HG02852 (cell line): ENCODE measurements around the gene TMEM45B.
"Not testable (repeated sequence)": the region's sequence is repeated elsewhere in the genome, so short reads cannot be mapped to it uniquely, and the experiment has no call there.

Source experiments
- ATAC-seq: cut with Tn5 transposase; IDR thresholded peaks from one replicate; pipeline ENCODE4 v1.9.1; 2021; ENCODE audit warnings: mild to moderate bottlenecking, moderate library complexity; ENCODE audit not compliant: unreplicated experiment

The TMEM45B gene

GRCh38 chr11:129804012-129804411 is 11.6 kb upstream of the TMEM45B start:
- no peak for ATAC-seq

- not testable (repeated sequence) for ATAC-seq
These were observed 7.4 kb upstream of the TMEM45B start for GRCh38 chr11:129808241-129808640.

DNA sequence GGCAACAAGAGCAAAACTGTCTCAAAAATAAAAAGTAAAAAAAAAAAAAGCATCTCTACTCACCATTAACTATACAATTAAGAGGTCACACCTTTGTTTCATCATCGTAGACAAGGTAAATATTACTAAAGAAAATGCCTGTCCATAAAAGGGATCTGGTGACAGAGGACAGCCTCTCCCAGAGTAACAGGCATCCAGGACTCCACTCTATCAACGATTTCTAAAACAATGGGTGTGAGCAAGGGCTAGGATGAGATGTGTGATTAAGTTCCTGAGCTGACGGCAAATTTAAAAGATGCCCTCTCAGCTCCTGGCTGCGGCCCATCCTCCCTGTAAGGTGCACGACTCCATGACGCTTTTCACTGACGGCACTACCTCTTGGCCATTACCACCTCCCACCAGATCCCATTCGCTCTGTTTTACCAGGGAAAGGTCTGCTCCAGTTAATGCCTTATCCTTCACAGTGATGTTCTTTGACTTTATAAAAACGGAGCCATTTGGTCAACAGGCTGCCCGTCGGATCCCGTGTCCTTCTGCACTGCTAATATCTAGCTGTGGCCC is 2.3 kb upstream of the TMEM45B start:
- ATAC-seq = no peak

DNA sequence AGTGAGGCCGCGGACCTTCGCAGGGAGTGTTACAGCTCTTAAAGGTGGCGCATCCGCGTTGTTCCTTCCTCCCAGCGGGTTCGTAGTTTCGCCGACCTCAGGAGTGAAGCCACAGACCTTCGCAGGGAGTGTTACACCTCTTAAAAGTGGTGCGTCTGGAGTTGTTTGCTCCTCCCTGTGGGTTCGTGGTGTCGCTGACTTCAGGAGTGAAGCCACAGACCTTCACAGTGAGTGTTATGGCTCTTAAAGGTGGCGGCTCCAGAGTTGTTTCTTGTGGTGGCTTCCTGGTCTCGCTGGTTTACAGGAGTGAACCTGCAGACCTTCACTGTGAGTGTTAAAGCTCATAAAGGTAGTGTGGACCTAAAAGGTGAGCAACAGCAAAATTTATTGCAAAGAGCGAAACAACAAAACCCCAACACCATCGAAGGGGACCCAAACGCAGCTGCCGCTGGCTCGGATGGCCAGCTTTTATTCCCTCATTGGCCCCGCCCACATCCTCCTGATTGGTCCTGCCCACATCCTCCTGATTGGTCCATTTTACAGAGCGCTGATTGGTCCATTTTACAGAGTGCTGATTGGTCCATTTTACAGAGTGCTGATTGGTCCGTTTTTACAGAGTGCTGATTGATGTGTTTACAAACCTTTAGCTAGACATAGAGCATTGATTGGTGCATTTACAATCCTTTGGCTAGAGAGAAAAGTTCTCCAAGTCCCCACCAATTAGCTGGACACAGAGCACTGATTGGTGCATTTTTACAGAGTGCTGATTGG is 1.2 kb upstream of the TMEM45B start:
- no peak for ATAC-seq

DNA sequence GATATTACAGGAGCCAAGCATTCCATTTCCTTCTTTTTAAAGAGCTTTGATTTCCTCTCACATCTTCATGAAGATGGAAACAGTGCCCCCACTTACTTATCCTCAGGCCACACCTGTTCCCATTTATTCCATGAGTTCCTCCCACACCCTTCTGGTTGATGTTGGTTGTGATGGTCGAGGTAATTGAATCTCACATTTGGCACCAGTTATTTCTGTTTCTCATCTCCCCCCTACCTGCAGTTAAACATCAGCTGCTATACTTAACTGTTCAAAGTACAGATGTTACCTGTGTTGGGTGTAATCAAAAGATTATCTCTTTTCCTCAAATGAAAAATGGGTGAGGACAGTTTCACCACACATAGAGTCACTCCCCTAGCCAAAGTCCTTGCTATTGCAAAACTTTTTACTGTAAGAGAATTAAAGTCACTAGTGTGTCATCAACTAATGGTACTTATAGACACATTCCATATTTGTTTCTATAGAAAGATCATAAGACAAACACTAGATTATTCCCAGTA is 1.9 kb downstream of the TMEM45B start:
- no peak for ATAC-seq

DNA sequence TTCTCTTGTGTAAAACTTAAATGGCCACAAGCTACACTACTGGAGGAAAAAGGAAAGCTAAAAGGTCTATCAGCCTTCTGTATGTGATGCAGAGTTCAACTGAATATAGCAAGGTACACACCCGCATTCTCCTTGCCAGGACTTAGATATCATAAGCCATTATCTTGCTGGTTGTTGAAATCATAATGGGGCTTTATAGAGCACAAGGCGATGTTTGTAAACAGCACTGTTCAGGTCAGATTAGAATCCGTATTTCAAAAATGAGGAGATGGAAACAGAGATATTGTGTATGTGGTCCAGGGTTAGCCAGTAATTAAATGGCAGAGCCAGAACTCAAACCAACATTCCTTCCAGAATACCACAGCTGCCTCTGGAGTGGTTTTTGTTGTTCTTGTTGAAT is 2.6 kb downstream of the TMEM45B start:
- not testable (repeated sequence) for ATAC-seq

DNA sequence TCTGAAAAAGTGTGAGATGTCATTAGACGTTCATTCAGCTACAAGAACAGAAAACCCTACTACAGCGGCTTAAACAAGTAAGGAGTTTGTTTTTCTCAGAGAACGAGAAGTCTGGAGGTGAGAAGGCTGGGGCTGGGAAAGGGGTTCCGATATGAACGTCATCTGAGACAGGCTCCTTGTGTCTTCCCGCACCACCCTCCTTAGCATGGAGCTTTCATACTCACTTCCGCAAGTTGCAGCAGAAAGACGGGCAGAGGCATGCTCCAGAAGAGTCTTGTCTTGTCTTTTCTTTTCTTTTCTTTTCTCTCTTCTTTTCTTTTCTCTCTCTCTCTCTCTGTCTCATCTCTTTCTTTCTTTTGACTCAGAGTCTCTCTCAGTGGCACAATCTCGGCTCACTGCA is 3.6 kb downstream of the TMEM45B start:
- ATAC-seq = no peak

GRCh38 chr11:129820228-129820627 is 4.6 kb downstream of the TMEM45B start:
- not testable (repeated sequence) for ATAC-seq

DNA sequence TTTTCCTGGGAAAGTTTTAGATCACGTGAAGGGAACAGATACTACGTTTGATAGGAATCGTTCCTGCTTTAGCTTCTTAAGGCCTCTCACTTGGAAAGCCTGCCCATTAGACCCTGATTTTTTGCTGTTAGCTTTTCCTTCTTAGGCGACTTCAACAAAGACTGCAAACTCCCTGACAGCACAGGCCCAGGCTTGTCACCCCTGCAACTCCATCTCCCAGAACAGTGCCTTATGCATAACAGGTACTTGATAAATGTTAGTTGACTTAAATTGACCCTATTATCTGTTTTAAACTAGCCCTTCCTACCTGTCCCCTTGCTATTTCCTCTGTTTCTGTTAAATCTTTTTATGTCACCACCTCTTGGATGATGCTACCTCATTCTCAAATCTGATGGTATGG is 7.6 kb downstream of the TMEM45B start:
- not testable (repeated sequence) for ATAC-seq

DNA sequence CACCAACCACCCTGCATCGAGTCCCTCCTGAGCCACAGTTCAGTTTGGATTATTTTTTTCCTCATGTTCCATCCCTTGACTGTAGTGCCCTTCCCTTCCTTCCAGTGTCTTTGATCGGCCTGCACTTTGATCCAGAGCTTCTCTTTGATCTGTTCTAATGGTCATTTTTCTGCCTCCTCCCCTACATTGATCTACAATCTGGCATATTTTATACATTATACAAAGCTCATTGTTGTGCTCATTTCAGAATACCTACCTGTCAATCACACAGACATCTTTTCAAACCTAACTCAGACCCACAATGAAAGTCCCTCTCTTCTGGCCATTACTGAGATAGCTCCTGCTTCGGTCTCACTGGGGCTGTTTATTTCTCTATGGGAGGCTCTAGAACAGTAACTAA is 8.2 kb downstream of the TMEM45B start:
- ATAC-seq = not testable (repeated sequence)

- ATAC-seq = no peak
These were observed 9.7 kb downstream of the TMEM45B start for GRCh38 chr11:129825380-129825779.

- no peak for ATAC-seq
These were observed 12.7 kb downstream of the TMEM45B start for GRCh38 chr11:129828301-129828836.

GRCh38 chr11:129829497-129829896 is 13.8 kb downstream of the TMEM45B start:
- not testable (repeated sequence) for ATAC-seq

DNA sequence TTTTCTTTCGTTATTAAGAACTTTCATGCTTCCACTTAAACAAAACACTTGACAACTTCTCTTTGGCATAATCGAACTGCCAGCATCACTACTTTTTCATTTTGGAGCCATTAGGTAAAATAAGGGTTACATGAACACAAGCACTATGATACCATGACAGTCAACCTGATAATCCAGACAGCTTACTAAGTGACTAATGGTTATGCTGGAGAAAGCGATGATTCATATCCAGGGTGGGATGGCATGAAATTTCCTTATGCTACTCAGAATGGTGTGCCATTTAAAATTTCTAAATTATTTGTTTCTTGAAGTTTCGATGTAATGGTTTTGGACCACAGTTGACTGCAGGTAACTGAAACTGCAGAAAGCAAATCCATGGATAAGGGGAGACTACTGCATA is 15.6 kb downstream of the TMEM45B start:
- ATAC-seq = not testable (repeated sequence)

- ATAC-seq = not testable (repeated sequence)
These were observed 17.6 kb downstream of the TMEM45B start for GRCh38 chr11:129833260-129833659.

DNA sequence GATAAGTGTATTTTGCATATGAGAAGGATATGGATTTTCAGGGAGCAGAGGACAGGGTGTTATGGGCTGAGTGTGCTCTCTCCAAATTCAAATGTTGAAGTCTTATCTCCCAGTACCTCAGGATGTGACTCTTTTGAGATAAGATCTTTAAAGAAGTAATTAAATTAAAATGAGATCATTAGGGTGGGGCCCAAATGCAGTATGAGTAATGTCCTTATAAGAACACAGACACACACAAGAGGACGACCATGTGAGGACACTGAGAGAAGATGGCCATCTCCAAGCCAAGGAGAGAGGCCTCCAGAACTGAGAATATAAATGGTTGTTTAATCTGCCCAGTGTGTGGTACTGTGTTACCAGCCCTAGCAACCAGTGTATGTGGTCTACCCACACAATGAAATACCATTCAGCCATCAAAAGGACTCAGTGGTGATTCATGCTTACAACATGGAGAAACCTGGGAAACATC is 20.8 kb downstream of the TMEM45B start:
- not testable (repeated sequence) for ATAC-seq

DNA sequence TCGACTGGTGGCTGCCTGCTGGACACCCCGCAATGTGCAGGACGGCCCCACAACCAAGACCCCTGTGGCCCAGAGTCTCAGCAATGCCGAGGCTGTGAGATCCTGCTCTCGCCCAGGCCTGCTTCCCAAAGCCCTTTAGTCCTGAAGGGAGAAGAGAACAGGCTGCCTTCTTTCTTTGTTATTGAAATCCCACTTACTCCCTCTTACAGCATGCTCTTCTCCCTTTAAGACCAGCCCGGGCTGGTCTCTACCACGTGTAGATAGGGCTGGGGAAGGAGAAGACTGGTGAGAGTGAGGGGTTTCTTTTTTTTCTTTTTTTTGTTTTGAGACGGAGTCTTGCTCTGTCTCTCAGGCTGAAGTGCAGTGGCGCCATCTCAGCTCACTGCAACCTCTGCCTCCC is 21.3 kb downstream of the TMEM45B start:
- ATAC-seq = no peak

DNA sequence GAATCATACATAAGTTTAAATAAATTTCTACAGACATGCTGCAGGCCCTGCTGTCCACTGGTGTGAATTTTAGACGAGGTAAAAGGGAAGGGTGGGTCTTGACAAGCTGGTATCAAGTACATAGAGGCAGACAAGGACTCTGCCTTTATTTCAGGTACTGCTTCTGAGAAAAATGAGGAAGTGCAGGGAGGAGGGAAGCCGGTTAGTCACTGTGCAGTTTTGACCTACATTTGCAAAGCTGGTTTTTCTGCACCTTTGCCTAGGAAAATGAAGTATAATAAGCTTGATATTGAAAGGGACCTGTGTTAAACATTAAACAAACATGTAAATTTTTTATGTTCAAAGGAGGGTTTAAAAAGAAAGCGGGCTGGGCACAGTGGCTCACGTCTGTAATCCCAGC is 24.6 kb downstream of the TMEM45B start:
- ATAC-seq = no peak

- no peak for ATAC-seq
These were observed 26.5 kb downstream of the TMEM45B start for GRCh38 chr11:129842138-129842537.

DNA sequence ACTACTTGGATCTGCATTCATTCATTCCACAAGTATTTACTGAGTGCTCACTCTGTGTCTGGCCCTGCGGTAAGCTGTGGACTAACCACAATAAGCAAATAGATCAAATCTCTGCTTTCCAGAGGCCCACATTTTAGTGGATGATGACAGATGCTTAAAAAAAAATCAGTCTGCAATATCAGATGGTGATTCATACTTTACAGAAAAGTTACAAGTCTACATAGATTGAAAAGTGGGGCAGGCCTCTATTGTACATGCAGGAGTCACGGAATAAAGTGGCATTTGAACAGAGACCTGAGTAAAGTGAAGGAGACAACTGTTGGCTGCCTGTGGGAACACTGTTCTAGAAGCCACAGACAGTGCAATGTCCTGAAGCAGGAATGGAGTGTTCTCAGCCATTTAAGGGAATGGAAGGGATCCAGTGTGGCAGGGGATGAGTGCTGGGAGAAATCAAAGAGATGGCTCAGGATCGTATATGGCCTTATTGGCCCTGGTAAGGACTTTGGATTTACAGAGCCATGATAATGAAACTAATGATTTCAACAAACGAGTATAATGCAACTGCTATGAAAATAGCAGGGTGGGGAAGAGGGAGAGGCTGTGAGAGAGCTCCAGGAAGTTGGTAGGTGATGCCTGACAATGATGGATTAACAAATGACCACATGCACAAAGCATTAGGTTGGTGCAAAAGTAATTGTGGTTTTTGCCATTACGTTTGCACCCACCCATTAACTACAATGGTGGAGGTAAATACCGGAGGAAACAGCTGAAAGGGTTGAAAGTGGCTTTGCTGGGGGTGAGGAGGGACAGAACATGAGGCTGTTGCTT is 31.1 kb downstream of the TMEM45B start:
- ATAC-seq = no peak

DNA sequence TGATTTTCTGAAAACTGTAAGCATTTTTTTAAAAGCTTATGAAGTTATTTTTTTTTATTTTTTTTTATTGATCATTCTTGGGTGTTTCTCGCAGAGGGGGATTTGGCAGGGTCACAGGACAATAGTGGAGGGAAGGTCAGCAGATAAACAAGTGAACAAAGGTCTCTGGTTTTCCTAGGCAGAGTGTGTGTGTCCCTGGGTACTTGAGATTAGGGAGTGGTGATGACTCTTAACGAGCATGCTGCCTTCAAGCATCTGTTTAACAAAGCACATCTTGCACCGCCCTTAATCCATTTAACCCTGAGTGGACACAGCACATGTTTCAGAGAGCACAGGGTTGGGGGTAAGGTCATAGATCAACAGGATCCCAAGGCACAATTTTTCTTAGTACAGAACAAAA is 31.7 kb downstream of the TMEM45B start:
- not testable (repeated sequence) for ATAC-seq
